ENCODE results near the gene IL31. TPM values are rescaled to one million over a fixed set of nuclear protein-coding genes. Genes with fewer than 3 reads are reported as not detected.

Gene IL31
- total and polyA plus RNA-seq, 2 of the 4 experiments (the other 2 are of a cell fraction), result not detected

- Histone ChIP-seq H2AK9ac (replicated peaks; ENCODE audit: low read depth, low read length, poor library complexity) (no peak overlapping the region), H2BK20ac (ENCODE audit: low read depth, low read length) (no peak overlapping the region), H3K4me2 (ENCODE audit: low read depth, low read length) (no peak overlapping the region), H2AFZ (replicated peaks; ENCODE audit: low read length, poor library complexity) (no peak overlapping the region), H3K9me1 (ENCODE audit: insufficient read depth, low read length) (peaks cover 7% of the 10 kb centered on the region; the same call in 1 of the 2 replicates), H3K14ac (replicated peaks; ENCODE audit: low read depth, low read length) (no peak overlapping the region), H3K18ac (ENCODE audit: low read depth, low read length) (no peak overlapping the region), H2BK15ac (ENCODE audit: low read depth, low read length) (no peak overlapping the region), H4K5ac (ENCODE audit: low read depth, low read length) (no peak overlapping the region), H3K9me3 (ENCODE audit: control insufficient read depth, insufficient read depth, low read length) (no peaks in the 10 kb centered on the region), H2BK120ac (ENCODE audit: low read depth, low read length) (no peak overlapping the region), H4K20me1 (ENCODE audit: insufficient read depth, low read length) (no peaks in the 10 kb centered on the region; the same call in none of the 2 replicates), H4K91ac (ENCODE audit: insufficient read depth, low read depth, low read length) (no peak overlapping the region; the same call in 1 of the 2 replicates), H4K8ac (ENCODE audit: low read depth in 2 of 2, low read length in 2 of 2) (no peak overlapping the region), H3K9ac (ENCODE audit: low read depth, low read length) (no peak overlapping the region), H2BK5ac (ENCODE audit: low read depth, low read length, poor library complexity, severe bottlenecking) (no peak overlapping the region), H3K36me3 (ENCODE audit: control insufficient read depth, insufficient read depth, low read length) (no peaks in the 10 kb centered on the region), H3K56ac (ENCODE audit: extremely low read depth, insufficient read depth, low read length) (no peak overlapping the region), H3K27me3 (ENCODE audit: control insufficient read depth, insufficient read depth, low read length) (peaks cover 4% of the 10 kb centered on the region), H3K23ac (ENCODE audit: low read depth, low read length) (no peak overlapping the region), H3K4me3 (ENCODE audit: insufficient read depth, low read depth, low read length) (no peak overlapping the region), H3K4ac (ENCODE audit: low read depth, low read length) (no peak overlapping the region), H3K4me1 (ENCODE audit: control insufficient read depth, insufficient read depth, low read length) (peaks cover 2% of the 10 kb centered on the region; the same call in 1 of the 2 replicates), H2AK5ac (ENCODE audit: low read depth, low read length) (no peak overlapping the region), H3K27ac (ENCODE audit: insufficient read depth, low read length) (no peak overlapping the region), H3K79me1 (ENCODE audit: low read depth in 1 of 2, low read length in 2 of 2) (no peaks in the 10 kb centered on the region)
- intact Hi-C loops (cut with micrococcal nuclease), result no loop called here
- WGBS, 2 experiments (ENCODE audit: extremely low coverage in 2 of 2, insufficient read length in 1 of 2), result no CpG with 5 or more reads among the region's 8 CpGs
- dilution Hi-C loops (cut with HindIII; ENCODE audit: low sequenced_read_pairs, unreplicated experiment), result no loop called here
- DNase-seq, result no peak
- no TSS peak for BruUV-seq (replicated peaks)
- in situ Hi-C loops (cut with MboI; ENCODE audit: low sequenced_read_pairs), result no loop called here
- POLR2A ChIA-PET (ENCODE audit: unreplicated experiment), result no interaction called here
- TF ChIP-seq, protein P1, sequence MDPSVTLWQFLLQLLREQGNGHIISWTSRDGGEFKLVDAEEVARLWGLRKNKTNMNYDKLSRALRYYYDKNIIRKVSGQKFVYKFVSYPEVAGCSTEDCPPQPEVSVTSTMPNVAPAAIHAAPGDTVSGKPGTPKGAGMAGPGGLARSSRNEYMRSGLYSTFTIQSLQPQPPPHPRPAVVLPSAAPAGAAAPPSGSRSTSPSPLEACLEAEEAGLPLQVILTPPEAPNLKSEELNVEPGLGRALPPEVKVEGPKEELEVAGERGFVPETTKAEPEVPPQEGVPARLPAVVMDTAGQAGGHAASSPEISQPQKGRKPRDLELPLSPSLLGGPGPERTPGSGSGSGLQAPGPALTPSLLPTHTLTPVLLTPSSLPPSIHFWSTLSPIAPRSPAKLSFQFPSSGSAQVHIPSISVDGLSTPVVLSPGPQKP (IDR thresholded peaks at IDR 0.05; ENCODE audit: borderline replicate concordance, low read depth, low read length), result no peak
- TF ChIP-seq CHD1 (IDR thresholded peaks at IDR 0.05; ENCODE audit: low read depth, low read length) (no peak), CTCF (conservative IDR thresholded peaks at IDR 0.05; ENCODE audit: low read depth, low read length) (no peak), NFE2L2 (IDR thresholded peaks at IDR 0.05; ENCODE audit: low read depth, low read length) (no peak), RAD21 (IDR thresholded peaks at IDR 0.05; ENCODE audit: low read length) (no peak), CEBPB (IDR thresholded peaks at IDR 0.05; ENCODE audit: low read depth, low read length) (no peak), FOS (IDR thresholded peaks at IDR 0.05; ENCODE audit: low read depth, low read length) (no peak), RFX5 (IDR thresholded peaks at IDR 0.05; ENCODE audit: low read depth, low read length) (no peak), MAFK (IDR thresholded peaks at IDR 0.05; ENCODE audit: low read depth, low read length) (no peak), POLR2A (IDR thresholded peaks at IDR 0.05; ENCODE audit: low read depth, low read length) (no peak), MXI1 (IDR thresholded peaks at IDR 0.05; ENCODE audit: borderline replicate concordance, low read depth, low read length) (no peak), SMC3 (IDR thresholded peaks at IDR 0.05; ENCODE audit: low read depth, low read length) (no peak), BHLHE40 (IDR thresholded peaks at IDR 0.05; ENCODE audit: low read depth, low read length) (no peak), USF2 (IDR thresholded peaks at IDR 0.05; ENCODE audit: low read depth, low read length) (no peak), RCOR1 (IDR thresholded peaks at IDR 0.05; ENCODE audit: insufficient replicate concordance, low read length) (no peak), MAZ (IDR thresholded peaks at IDR 0.05; ENCODE audit: borderline replicate concordance, low read depth, low read length) (no peak)
- no peak for ATAC-seq (ENCODE audit: low read depth)
- CTCF ChIA-PET, result no interaction called here
Measured at GRCh38 chr12:122150127-122150681, 23.8 kb downstream of the IL31 start.

Measured in IMR-90 (cell line).